Loucy (cell line): ENCODE results near the gene NOS3.

Experiments used
- H2AFZ ChIP-seq: fragments of 200-600 bp; sonication (generic); 2 replicates; pipeline ENCODE4 v1.6.0; 2016; ENCODE audit warnings: antibody characterized with exemption, mild to moderate bottlenecking, low read length, moderate library complexity
- H3F3A ChIP-seq: fragments of 200-600 bp; 2 replicates; pipeline ENCODE4 v1.6.0; 2016; ENCODE audit warnings: antibody characterized with exemption, low read depth, mild to moderate bottlenecking
- H3K27me3 ChIP-seq: fragments of 200-600 bp; sonication (generic); 2 replicates; pipeline ENCODE4 v1.6.1; 2014; ENCODE audit warnings: low read length, mild to moderate bottlenecking; ENCODE audit not compliant: insufficient read depth, poor library complexity, severe bottlenecking
- H3K36me3 ChIP-seq: fragments of 200-600 bp; sonication (generic); 2 replicates; pipeline ENCODE4 v1.6.1; 2016; ENCODE audit warnings: low read length; ENCODE audit not compliant: insufficient read depth
- H3K4me1 ChIP-seq: fragments of 200-600 bp; sonication (generic); 2 replicates; pipeline ENCODE4 v1.5.1; 2014; ENCODE audit warnings: low read length, mild to moderate bottlenecking; ENCODE audit not compliant: insufficient read depth, poor library complexity, severe bottlenecking
- H3K4me2 ChIP-seq: fragments of 200-600 bp; sonication (generic); 2 replicates; pipeline ENCODE4 v1.6.0; 2014; ENCODE audit warnings: antibody characterized with exemption, low read length, low read depth, mild to moderate bottlenecking; ENCODE audit not compliant: poor library complexity, severe bottlenecking
- H3K4me3 ChIP-seq: fragments of 200-600 bp; sonication (generic); 2 replicates; pipeline ENCODE4 v1.5.1; 2014; ENCODE audit warnings: low read length, mild to moderate bottlenecking, mixed read lengths; ENCODE audit not compliant: poor library complexity, severe bottlenecking
- H3K79me2 ChIP-seq: fragments of 200-600 bp; sonication (generic); 2 replicates; pipeline ENCODE4 v1.6.1; 2014; ENCODE audit warnings: low read length; ENCODE audit not compliant: insufficient read depth
- H3K9ac ChIP-seq: fragments of 200-600 bp; sonication (generic); 2 replicates; pipeline ENCODE4 v1.6.0; 2014; ENCODE audit warnings: mild to moderate bottlenecking, low read depth, low read length, moderate library complexity; ENCODE audit not compliant: poor library complexity, severe bottlenecking
- H3K9me2 ChIP-seq: fragments of 200-600 bp; sonication (generic); replicated peaks from 2 replicates; pipeline ENCODE4 v1.6.1; 2016; ENCODE audit warnings: low read depth, low read length, mixed read lengths
- H3K9me3 ChIP-seq: fragments of 200-600 bp; sonication (generic); 2 replicates; pipeline ENCODE4 v1.6.1; 2014; ENCODE audit warnings: mild to moderate bottlenecking, antibody characterized with exemption, low read length, low read depth; ENCODE audit not compliant: insufficient read depth
- H4K20me1 ChIP-seq: fragments of 200-600 bp; sonication (generic); 2 replicates; pipeline ENCODE4 v1.6.0; 2014; ENCODE audit warnings: antibody characterized with exemption, low read length, mild to moderate bottlenecking; ENCODE audit not compliant: insufficient read depth, poor library complexity, severe bottlenecking
- EZH2phosphoT487 ChIP-seq: fragments of 200-600 bp; IDR thresholded peaks from 2 replicates; pipeline ENCODE4 v1.6.1; 2018; ENCODE audit warnings: antibody characterized with exemption, mild to moderate bottlenecking, moderate library complexity, borderline replicate concordance
- TF ChIP-seq, protein P1 (sequence below): fragments of 200-600 bp; sonication (generic); conservative IDR thresholded peaks from 2 replicates; pipeline ENCODE4 v1.5.1; 2014; ENCODE audit warnings: mild to moderate bottlenecking, antibody characterized with exemption, low read length

The NOS3 gene

DNA sequence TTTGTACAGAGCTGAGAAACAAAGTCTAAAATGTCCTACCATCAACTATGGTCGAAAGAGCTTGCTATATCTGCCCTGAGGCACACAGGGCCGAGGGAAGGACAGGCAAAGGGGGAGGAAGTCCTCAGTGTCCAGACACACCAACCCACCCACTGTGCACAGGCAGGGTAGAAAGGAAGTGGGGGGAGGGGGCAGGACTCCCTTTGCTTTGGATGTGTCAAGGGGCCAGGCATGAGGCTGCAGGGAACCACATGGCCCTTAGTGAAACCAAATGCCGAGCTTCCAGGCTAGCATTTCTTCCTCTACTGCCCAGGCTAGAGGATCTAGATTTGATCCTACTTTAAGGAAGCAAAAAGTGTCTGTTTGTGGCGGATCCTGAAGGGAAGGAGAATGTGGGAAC is 41.3 kb upstream of the NOS3 start:
- Histone ChIP-seq H3K4me3 (no peak overlapping the region), H3F3A (no peaks in the 10 kb centered on the region), H3K9me2 (no peaks in the 10 kb centered on the region), H3K9ac (peak overlapping the region; percentile 16), H3K9me3 (no peaks in the 10 kb centered on the region), H3K4me1 (peaks cover 34% of the 10 kb centered on the region), H2AFZ (no peak overlapping the region), H3K36me3 (no peaks in the 10 kb centered on the region), H3K79me2 (no peaks in the 10 kb centered on the region), H3K27me3 (no peaks in the 10 kb centered on the region), H3K4me2 (peak overlapping the region; percentile 41), H4K20me1 (no peaks in the 10 kb centered on the region)
- TF ChIP-seq EZH2phosphoT487, result no peak
- TF ChIP-seq, protein P1, sequence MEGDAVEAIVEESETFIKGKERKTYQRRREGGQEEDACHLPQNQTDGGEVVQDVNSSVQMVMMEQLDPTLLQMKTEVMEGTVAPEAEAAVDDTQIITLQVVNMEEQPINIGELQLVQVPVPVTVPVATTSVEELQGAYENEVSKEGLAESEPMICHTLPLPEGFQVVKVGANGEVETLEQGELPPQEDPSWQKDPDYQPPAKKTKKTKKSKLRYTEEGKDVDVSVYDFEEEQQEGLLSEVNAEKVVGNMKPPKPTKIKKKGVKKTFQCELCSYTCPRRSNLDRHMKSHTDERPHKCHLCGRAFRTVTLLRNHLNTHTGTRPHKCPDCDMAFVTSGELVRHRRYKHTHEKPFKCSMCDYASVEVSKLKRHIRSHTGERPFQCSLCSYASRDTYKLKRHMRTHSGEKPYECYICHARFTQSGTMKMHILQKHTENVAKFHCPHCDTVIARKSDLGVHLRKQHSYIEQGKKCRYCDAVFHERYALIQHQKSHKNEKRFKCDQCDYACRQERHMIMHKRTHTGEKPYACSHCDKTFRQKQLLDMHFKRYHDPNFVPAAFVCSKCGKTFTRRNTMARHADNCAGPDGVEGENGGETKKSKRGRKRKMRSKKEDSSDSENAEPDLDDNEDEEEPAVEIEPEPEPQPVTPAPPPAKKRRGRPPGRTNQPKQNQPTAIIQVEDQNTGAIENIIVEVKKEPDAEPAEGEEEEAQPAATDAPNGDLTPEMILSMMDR, result no peak

DNA sequence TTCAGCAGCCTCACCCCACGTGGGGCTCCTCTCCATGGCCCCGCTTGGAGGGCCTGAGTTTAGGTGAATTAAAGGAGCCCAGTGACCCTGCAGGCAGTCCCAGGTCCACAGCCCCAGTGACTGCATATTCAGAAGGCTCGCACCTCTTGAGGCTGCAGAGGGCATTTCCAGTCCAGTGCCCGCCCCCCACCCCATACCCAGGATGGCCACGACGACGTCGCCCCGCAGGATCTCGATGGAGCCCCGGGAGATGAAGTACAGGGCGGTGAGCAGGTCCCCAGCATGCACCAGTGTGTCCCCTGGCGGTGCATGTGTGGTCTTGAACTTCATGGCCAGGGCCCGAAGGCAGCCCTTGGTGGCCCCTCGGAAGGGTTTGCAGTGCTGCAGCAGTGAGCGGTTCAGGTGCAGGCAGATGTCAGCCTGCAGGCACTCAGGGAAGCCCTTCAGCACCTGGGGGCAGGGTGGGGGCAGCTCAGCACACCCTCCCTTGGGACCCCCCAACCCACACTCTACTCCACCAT is 40.8 kb upstream of the NOS3 start:
- peak overlapping the region; percentile 41 for H3K4me2 ChIP-seq
- H3F3A ChIP-seq, result no peaks in the 10 kb centered on the region
- H3K9me3 ChIP-seq, result no peaks in the 10 kb centered on the region
- peak overlapping the region; percentile 16 for H3K9ac ChIP-seq
- no peaks in the 10 kb centered on the region for H3K36me3 ChIP-seq
- H3K27me3 ChIP-seq, result no peaks in the 10 kb centered on the region
- peaks cover 29% of the 10 kb centered on the region for H3K4me1 ChIP-seq
- no peaks in the 10 kb centered on the region for H4K20me1 ChIP-seq
- H3K79me2 ChIP-seq, result no peaks in the 10 kb centered on the region
- H3K4me3 ChIP-seq, result no peak overlapping the region
- no peak for TF ChIP-seq EZH2phosphoT487
- TF ChIP-seq, protein P1, result no peak
- no peak overlapping the region for H2AFZ ChIP-seq
- H3K9me2 ChIP-seq, result no peaks in the 10 kb centered on the region

GRCh38 chr7:150950496-150951180 is 40.2 kb upstream of the NOS3 start:
- peaks cover 23% of the 10 kb centered on the region for H3K4me1 ChIP-seq
- no peaks in the 10 kb centered on the region for H3K9me2 ChIP-seq
- H3K4me3 ChIP-seq, result no peak overlapping the region
- H3K9me3 ChIP-seq, result no peaks in the 10 kb centered on the region
- TF ChIP-seq EZH2phosphoT487, result no peak
- TF ChIP-seq, protein P1, result no peak
- no peaks in the 10 kb centered on the region for H4K20me1 ChIP-seq
- H3K9ac ChIP-seq, result no peak overlapping the region
- H3K4me2 ChIP-seq, result no peak overlapping the region
- no peak overlapping the region for H2AFZ ChIP-seq
- H3K27me3 ChIP-seq, result no peaks in the 10 kb centered on the region
- H3F3A ChIP-seq, result no peaks in the 10 kb centered on the region
- H3K36me3 ChIP-seq, result no peaks in the 10 kb centered on the region
- H3K79me2 ChIP-seq, result no peaks in the 10 kb centered on the region
